ENCODE data around the gene MARCHF11. TPM values are rescaled to one million over a fixed set of nuclear protein-coding genes. Genes with fewer than 3 reads are reported as not detected.

Gene MARCHF11
- total and polyA plus RNA-seq, 2 of the 8 experiments (the other 6 are each of a cell fraction or from before 2014, with no cell fraction given) = 0.27 to 0.82 TPM

DNA sequence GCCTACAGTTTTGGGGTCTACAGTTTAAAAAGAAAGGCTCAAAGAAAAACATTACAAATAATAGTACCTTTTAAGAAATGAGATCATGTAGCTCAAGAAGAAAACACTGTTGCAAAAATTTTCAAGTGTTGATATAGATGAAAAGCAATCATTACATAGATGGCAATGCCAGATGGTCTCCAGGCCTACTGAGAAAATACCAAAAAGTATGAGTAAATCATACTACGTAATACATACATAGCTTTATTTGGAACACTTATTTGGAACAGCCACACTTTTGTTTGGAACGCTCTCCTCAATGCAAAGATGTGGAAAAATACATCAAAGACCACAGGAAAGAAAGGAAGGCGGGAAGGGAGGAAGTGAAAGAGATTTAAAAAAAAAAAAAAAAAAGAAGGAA is 44.1 kb downstream of the MARCHF11 start (continued):
- no peak for TF ChIP-seq RBBP5 (IDR thresholded peaks at IDR 0.05; ENCODE audit: borderline replicate concordance, low read depth, low read length)
- no peak for TF ChIP-seq CREB1 (IDR thresholded peaks at IDR 0.05)
- TF ChIP-seq RAD21 (IDR thresholded peaks at IDR 0.05 in 1 of 2, conservative IDR thresholded peaks at IDR 0.05 in 1 of 2; ENCODE audit: low read depth in 2 of 2, low read length in 2 of 2) = no peak
- no peak for TF ChIP-seq ATF2 (IDR thresholded peaks at IDR 0.05; ENCODE audit: low read length)

All from H1 (cell line).